GM21526 (cell line): ENCODE measurements around the gene MAN2B2.
"Not testable (repeated sequence)": the region's sequence is repeated elsewhere in the genome, so short reads cannot be mapped to it uniquely, and the experiment has no call there.

Source experiments
- ATAC-seq: cut with Tn5 transposase; IDR thresholded peaks from one replicate; pipeline ENCODE4 v1.9.1; 2021; ENCODE audit warnings: moderate library complexity; ENCODE audit not compliant: unreplicated experiment, low FRiP score

MAN2B2 gene

DNA sequence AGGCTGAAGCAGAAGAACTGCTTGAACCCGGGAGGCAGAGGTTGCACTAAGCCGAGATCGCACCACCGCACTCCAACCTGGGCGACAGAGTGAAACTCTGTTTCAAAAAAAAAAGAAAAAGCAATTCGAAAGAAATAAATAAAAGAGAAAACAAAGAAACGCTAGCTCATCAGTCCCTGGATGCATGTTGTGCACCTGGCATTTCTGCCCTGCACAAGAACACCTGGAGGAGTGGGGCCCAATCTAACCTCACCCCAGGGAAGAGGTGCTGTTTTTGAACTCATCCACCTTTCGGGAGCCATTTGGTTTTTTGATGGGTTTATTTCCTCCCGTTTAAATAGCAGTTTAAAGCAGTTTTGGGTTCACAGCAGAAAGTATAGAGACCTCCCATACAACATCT, 59.8 kb downstream of the MAN2B2 start:
- ATAC-seq, result no peak

DNA sequence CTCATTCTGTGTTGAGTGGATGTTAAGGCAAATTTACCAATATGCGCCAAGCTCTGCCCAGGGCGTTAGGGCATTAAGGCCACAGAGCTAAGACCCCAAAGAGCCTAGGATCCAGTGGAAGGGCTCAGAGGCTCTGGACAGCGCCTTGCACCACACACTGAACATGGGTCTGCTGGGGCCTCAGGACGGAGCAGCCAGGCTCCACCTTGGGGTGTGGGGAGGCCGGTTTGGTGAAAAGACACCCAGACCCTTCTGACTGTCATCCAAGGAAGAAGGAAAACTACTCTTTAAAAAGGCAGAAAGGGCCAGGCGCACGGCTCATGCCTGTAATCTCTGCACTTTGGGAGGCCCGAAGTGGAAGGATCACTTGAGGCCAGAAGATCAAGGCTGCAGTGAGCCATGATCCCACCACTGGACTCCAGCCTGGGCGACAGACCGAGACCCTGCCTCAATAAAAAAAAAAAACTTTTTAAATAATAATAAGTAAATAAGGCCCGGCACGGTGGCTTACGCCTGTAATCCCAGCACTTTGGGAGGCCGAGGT, 64.2 kb downstream of the MAN2B2 start:
- ATAC-seq, result no peak

DNA sequence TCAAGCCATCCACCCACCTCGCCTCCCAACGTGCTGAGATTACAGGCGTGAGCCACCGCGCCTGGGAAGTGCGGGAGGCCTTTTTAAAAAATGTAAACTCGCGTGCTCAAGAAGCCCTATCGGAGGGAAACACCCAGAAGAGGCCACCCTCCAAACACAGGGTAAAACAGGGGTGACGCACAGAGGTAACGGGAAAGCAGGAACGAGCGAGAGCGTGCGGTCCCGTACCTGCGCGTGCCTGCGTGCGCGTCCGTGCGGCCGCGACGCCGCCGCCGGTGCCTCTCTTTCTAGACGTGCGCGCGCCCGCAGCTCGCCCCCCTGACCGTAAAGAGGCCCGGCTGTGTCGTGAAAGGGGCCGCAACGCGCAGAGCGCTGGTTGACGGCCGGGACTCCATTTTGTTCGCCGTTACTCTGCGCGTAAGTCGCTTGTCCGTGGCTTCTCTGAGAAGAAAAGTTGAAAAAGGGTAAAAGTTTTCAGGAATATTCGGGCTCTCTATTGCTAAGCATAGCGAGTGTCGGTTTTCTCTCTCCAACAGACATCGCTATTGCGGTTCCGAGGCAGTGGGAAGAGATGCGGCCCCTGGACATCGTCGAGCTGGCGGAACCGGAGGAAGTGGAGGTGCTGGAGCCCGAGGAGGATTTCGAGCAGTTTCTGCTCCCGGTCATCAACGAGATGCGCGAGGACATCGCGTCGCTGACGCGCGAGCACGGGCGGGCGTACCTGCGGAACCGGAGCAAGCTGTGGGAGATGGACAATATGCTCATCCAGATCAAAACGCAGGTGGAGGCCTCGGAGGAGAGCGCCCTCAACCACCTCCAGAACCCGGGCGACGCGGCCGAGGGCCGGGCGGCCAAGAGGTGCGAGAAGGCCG, 65.5 kb downstream of the MAN2B2 start, which contains the start of gene MRFAP1:
Gene MRFAP1 (plus strand): TSS at position 394 of the 872 bp plus-strand sequence. CDS start 178 bp downstream, at position 572.
- ATAC-seq, result peak; percentile 83

DNA sequence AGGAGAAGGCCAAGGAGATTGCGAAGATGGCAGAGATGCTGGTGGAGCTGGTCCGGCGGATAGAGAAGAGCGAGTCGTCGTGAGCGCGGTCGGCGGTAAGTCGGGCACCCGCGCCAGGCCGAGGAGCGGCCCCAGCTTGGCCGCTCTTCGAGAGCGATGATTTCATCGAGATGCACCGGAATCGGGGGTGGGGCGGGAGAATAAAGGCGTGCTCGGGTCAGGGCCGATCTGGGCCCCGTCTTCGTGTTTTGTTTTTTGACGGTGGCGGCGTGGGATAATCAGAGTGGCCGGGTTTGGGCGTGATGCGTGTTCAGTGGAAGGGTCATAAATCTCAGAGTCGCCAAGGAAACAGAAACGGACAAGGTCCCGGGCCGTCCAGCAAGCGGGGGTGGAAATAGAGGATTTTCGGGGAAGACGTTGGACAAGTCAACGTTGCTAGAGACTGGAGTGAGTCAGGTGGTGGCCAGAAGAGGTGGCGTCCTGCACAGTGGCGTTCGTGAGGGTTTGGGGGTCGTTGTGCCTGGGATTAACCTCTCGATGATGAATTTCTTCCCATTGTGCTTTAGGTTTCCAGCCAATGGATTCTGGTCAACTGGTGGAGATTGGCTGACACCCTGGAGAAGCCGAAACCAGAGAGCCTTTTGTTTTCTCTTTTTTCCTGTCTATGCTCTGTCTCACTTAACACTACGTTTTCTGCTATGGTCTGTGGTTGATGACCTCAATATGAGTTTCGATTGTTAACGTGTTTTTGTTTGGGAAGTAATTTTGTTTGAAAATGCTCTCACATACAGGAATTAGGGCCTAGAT, 66.4 kb downstream of the MAN2B2 start:
- peak; percentile 32 for ATAC-seq

GRCh38 chr4:6641971-6642320, 67.0 kb downstream of the MAN2B2 start:
- no peak for ATAC-seq

- no peak for ATAC-seq
Observed at GRCh38 chr4:6643141-6643847, 68.3 kb downstream of the MAN2B2 start.

DNA sequence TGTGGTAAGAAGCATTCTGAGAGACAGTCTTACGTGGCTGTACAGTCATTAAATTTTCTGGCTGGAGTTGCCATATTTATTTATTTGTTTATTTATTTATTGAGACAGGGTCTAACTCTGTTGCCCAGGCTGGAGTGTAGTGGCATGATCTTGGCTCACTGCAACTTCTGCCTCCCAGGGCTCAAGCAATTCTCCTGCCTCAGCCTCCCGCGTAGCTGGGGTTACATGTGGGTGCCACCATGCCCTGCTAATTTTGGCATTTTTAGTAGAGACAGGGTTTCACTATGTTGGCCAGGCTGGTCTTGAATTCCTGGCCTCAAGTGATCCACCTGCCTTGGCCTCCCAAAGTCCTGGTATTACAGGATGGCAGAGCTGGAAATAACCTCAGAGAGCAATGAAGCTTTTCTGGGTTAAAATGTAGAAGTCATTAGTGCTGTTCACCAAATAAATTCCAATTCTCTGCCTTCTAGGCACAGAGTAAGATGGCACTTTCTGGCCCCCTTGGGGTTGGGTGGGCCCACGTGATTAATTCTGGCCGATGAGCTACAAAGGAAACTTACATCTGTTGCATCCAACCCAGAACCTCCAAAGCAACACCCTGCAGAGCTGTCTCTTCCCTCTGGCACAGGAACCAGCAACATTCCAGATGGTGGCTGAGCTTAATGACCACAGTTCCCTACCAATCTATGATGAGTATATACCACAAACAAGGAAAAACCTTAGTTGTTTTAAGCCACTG, 70.0 kb downstream of the MAN2B2 start:
- ATAC-seq, result no peak

DNA sequence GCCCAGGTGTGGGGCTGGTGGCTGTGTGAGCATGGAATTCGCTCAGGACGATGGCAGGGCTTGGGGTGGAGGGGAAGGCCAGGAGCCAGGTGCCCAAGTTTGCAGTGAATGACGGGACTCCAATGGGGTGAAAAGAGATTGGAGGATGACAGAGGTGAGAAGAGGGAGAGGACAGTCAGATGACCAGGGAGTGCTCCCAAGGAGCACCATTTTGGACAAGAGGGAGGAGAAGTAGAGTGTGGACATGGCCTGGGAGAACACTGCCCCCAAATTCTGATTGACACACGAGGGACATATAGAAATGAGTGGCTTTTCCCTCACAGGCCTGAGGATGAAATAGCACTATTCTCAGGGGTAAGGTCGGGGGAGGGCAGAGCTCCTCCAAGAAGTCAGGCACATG, 72.2 kb downstream of the MAN2B2 start:
- ATAC-seq, result no peak

DNA sequence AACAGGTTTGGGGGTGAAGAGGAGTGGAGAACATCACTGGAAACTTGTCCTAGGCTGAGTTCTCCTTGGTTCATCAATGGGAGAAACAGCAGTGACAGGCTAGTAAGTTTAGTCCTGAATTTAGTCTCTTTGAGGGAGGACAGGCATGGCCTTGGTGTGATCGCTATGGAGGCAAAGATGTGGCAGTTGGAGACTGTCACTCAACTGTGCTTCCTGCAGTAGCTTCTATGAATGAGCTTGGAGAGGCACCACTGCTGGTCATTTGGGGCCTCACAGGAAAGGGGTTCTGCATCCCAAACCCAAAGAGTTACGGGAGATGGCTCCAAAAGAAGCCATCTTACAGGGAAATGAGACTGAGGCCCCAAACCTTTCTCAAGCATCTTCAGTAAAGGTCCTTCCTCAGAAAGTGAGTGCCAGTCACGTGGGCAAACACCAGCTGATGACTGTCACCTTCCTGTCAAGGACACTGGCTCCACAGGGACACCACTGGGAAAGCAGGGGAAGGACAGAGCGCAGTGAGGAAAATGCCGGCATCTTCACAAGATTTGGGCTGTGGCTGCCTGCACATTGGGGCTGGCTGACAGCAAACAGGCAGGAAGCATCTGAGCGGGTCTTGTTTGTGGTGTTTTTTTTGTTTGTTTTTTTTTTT, 72.7 kb downstream of the MAN2B2 start:
- ATAC-seq, result no peak

GRCh38 chr4:6649216-6649615, 74.2 kb downstream of the MAN2B2 start:
- ATAC-seq, result no peak

DNA sequence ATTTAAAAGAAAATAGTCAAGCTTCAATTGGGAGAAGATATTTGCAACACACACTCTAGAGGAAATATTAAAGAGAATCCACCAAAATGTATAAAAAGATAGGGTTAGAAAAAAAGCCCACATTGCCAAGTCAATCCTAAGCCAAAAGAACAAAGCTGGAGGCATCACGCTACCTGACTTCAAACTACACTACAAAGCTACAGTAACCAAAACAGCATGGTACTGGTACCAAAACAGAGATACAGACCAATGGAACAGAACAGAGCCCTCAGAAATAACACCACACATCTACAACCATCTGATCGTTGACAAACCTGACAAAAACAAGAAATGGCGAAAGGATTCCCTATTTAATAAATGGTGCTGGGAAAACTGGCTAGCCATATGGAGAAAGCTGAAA, 79.2 kb downstream of the MAN2B2 start:
- ATAC-seq, result not testable (repeated sequence)

- ATAC-seq, result not testable (repeated sequence)
Observed at GRCh38 chr4:6655291-6655690, 80.3 kb downstream of the MAN2B2 start.

GRCh38 chr4:6655924-6656323, 80.9 kb downstream of the MAN2B2 start:
- ATAC-seq, result no peak

GRCh38 chr4:6657242-6658208, 82.5 kb downstream of the MAN2B2 start:
- ATAC-seq, result no peak

DNA sequence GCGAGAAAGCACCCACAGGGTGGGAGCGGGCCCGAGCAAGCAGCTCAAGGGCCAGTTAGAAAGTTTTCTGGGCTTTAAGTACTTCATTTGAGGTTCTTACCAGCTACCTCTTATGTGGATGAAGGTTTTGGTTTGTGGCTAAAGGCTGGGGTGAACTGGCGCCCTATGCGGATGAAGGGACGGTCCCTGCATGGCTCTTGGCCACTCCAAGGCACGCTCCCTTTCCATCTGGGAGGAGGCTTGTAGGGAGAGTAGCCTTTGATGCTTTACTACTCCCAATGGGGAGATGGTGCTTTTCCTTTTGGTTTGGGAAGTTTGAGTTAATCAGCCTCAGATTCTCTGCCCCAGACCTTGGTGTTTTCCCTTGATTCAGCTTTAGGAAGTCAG, 83.2 kb downstream of the MAN2B2 start:
- ATAC-seq, result no peak

DNA sequence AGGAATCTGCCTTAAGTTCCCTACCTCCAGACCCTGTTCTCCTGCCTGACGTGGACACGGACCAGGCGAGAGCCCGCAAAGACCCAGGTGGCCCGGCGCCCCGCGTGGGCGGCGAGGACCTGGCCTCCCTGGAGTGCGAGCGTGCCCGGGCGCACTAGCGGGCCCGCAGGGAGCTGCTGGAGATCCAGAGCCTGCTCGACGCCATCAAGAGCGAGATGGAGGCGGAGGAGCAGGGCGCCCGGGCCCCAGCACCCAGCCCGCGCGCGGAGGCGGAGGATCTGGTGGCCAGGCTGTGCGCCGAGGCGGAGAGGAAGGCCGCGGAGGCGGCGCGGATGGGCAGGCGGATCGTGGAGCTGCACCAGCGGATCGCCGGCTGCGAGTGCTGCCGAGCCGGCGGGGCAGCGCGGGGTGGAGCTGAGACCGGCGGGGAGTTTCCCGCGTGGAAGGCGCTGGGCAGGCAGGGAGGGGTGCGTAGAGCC, 83.6 kb downstream of the MAN2B2 start:
- ATAC-seq, result no peak

DNA sequence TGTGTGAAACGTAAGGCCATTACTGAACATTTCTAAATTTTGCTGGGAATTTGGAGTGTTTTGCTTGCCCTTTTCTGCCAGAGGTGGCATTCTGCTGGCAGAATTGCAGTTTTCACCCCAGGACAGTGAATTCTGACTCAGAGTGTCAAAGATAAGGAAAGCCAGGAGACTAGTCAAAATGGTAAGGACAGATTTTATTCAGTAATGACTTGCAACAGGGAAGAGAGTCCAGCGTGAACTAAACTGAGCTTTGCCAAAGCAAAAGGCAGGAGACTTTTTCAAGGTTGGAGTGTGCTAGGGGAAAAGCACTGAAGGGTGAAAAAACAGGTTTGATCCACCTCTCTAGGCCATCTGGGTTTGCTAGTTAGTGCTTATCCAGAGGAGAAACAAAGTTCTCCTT, 84.9 kb downstream of the MAN2B2 start:
- no peak for ATAC-seq

- no peak for ATAC-seq
Observed at GRCh38 chr4:6660430-6660829, 85.4 kb downstream of the MAN2B2 start.
